Trophoblast cell (in vitro differentiated cells and primary cell): ENCODE data around the gene PHKG2.

Source experiments
- DNase-seq, 2 donors: peaks; one replicate each; pipeline ENCODE4 v3.0.0-alpha.2; 2016
- H2AFZ ChIP-seq: 2 replicates; pipeline ENCODE4 v1.6.1; 2013; ENCODE audit warnings: low read length, moderate library complexity, mild to moderate bottlenecking; ENCODE audit not compliant: insufficient read depth, poor library complexity
- H2AK5ac ChIP-seq: 2 replicates; pipeline ENCODE4 v1.6.1; 2013; ENCODE audit warnings: mild to moderate bottlenecking, low read length
- H2BK120ac ChIP-seq: 2 replicates; pipeline ENCODE4 v1.6.1; 2013; ENCODE audit warnings: low read length, mild to moderate bottlenecking, moderate library complexity; ENCODE audit not compliant: insufficient read depth, poor library complexity
- H2BK12ac ChIP-seq: 2 replicates; pipeline ENCODE4 v1.6.1; 2013; ENCODE audit warnings: mild to moderate bottlenecking, low read length, moderate library complexity
- H2BK5ac ChIP-seq: 2 replicates; pipeline ENCODE4 v1.6.1; 2013; ENCODE audit warnings: low read length, low read depth, moderate library complexity, mild to moderate bottlenecking; ENCODE audit not compliant: poor library complexity
- H3K14ac ChIP-seq: 2 replicates; pipeline ENCODE4 v1.6.1; 2013; ENCODE audit warnings: mild to moderate bottlenecking, low read length
- H3K18ac ChIP-seq: 2 replicates; pipeline ENCODE4 v1.6.1; 2013; ENCODE audit warnings: mild to moderate bottlenecking, low read length
- H3K23ac ChIP-seq: 2 replicates; pipeline ENCODE4 v1.6.1; 2013; ENCODE audit warnings: low read length
- H3K27ac ChIP-seq: 2 replicates; pipeline ENCODE4 v1.5.1; 2013; ENCODE audit warnings: low read depth, mild to moderate bottlenecking, inconsistent platforms, low read length, moderate library complexity
- H3K27me3 ChIP-seq: 2 replicates; pipeline ENCODE4 v1.6.1; 2013; ENCODE audit warnings: inconsistent platforms, mild to moderate bottlenecking, low read length, moderate library complexity; ENCODE audit not compliant: insufficient read depth
- H3K36me3 ChIP-seq, 2 experiments: 1 replicate in 1 of 2; 2 replicates in 1 of 2; pipeline ENCODE4 v1.6.1; 2013; ENCODE audit warnings: low read length in 2 of 2, mild to moderate bottlenecking in 2 of 2, moderate library complexity in 1 of 2; ENCODE audit not compliant: insufficient read depth in 2 of 2, control insufficient read depth in 1 of 2
- H3K4ac ChIP-seq: 2 replicates; pipeline ENCODE4 v1.6.1; 2013; ENCODE audit warnings: low read depth, mild to moderate bottlenecking, low read length, moderate library complexity
- H3K4me1 ChIP-seq, 2 experiments: 1 replicate in 1 of 2; 2 replicates in 1 of 2; pipeline ENCODE4 v1.6.1; 2013; ENCODE audit warnings: low read length in 2 of 2, mild to moderate bottlenecking in 2 of 2, moderate library complexity in 1 of 2; ENCODE audit not compliant: insufficient read depth in 2 of 2, control insufficient read depth in 1 of 2
- H3K4me2 ChIP-seq: 2 replicates; pipeline ENCODE4 v1.6.1; 2013; ENCODE audit warnings: inconsistent platforms, mild to moderate bottlenecking, low read length, moderate library complexity
- H3K4me3 ChIP-seq: 2 replicates; pipeline ENCODE4 v1.5.1; 2013; ENCODE audit warnings: mild to moderate bottlenecking, low read depth, low read length, inconsistent platforms
- H3K79me1 ChIP-seq: one replicate; pipeline ENCODE4 v1.6.1; 2013; ENCODE audit warnings: low read length
- H3K79me2 ChIP-seq: 2 replicates; pipeline ENCODE4 v1.6.1; 2013; ENCODE audit warnings: low read length, mild to moderate bottlenecking; ENCODE audit not compliant: control insufficient read depth, insufficient read depth, poor library complexity
- H3K9ac ChIP-seq: 2 replicates; pipeline ENCODE4 v1.6.1; 2013; ENCODE audit warnings: mild to moderate bottlenecking, low read length
- H3K9me3 ChIP-seq: 2 replicates; pipeline ENCODE4 v1.6.1; 2013; ENCODE audit warnings: low read depth, mild to moderate bottlenecking, control low read depth, inconsistent platforms, low read length; ENCODE audit not compliant: insufficient read depth
- H4K12ac ChIP-seq: 2 replicates; pipeline ENCODE4 v1.6.1; 2013; ENCODE audit warnings: low read depth, mild to moderate bottlenecking, low read length, moderate library complexity
- H4K8ac ChIP-seq: 2 replicates; pipeline ENCODE4 v1.6.1; 2013; ENCODE audit warnings: low read depth, mild to moderate bottlenecking, low read length, moderate library complexity
- H4K91ac ChIP-seq: one replicate; pipeline ENCODE4 v1.6.1; 2013; ENCODE audit warnings: low read depth, mild to moderate bottlenecking, low read length, moderate library complexity
- WGBS: extraction: QIAGEN DNeasy Blood & Tissue Kit; methylation state at CpG from one replicate; pipeline ENCODE4 v1.1.7; 2013; ENCODE audit warnings: missing lambda C conversion rate; ENCODE audit not compliant: insufficient read length, insufficient coverage; ENCODE audit errors: extremely low coverage; 5-methylcytosine and 5-hydroxymethylcytosine counted together

PHKG2 gene

GRCh38 chr16:30750876-30751465 lies 2.7 kb downstream of the PHKG2 start:
- Histone ChIP-seq H3K79me1 (peaks cover 6% of the 10 kb centered on the region), H2BK120ac (no peak overlapping the region), H3K4ac (no peak overlapping the region), H2BK12ac (no peak overlapping the region), H3K18ac (peak overlapping the region; percentile 33), H2AK5ac (no peak overlapping the region), H3K4me3 (no peak overlapping the region), H3K23ac (no peak overlapping the region), H3K27ac (no peak overlapping the region), H4K8ac (no peak overlapping the region), H3K4me2 (no peak overlapping the region), H3K9ac (no peak overlapping the region), H3K9me3 (no peaks in the 10 kb centered on the region), H4K91ac (no peak overlapping the region), H3K36me3 (peaks cover 39 to 42% of the 10 kb centered on the region in 2 experiments), H3K4me1 (peaks cover 0 to 4% of the 10 kb centered on the region in 2 experiments), H3K14ac (no peak overlapping the region), H2BK5ac (no peak overlapping the region), H3K79me2 (peaks cover 8% of the 10 kb centered on the region), H2AFZ (no peak overlapping the region), H3K27me3 (no peaks in the 10 kb centered on the region), H4K12ac (peak overlapping the region; percentile 2)
- no CpG with 5 or more reads among the region's 20 CpGs for WGBS
- DNase-seq, result no peak

GRCh38 chr16:30753596-30753995 lies 5.4 kb downstream of the PHKG2 start:
- H3K9ac ChIP-seq, result no peak overlapping the region
- H3K27ac ChIP-seq, result no peak overlapping the region
- no peak overlapping the region for H2BK120ac ChIP-seq
- H3K27me3 ChIP-seq, result no peaks in the 10 kb centered on the region
- peaks cover 2% of the 10 kb centered on the region for H3K79me1 ChIP-seq
- no peak overlapping the region for H3K18ac ChIP-seq
- H2BK12ac ChIP-seq, result no peak overlapping the region
- no CpG with 5 or more reads among the region's 4 CpGs for WGBS
- H3K4me2 ChIP-seq, result no peak overlapping the region
- H3K9me3 ChIP-seq, result no peaks in the 10 kb centered on the region
- no peaks in the 10 kb centered on the region for H3K4me1 ChIP-seq
- no peak overlapping the region for H3K4me3 ChIP-seq
- DNase-seq, result no peak
- H3K4ac ChIP-seq, result no peak overlapping the region
- H2BK5ac ChIP-seq, result no peak overlapping the region
- H4K12ac ChIP-seq, result no peak overlapping the region
- no peak overlapping the region for H3K14ac ChIP-seq
- H2AK5ac ChIP-seq, result no peak overlapping the region
- no peak overlapping the region for H4K91ac ChIP-seq
- no peak overlapping the region for H2AFZ ChIP-seq
- H3K79me2 ChIP-seq, result peaks cover 7% of the 10 kb centered on the region
- no peak overlapping the region for H3K23ac ChIP-seq
- H4K8ac ChIP-seq, result no peak overlapping the region
- peaks cover 58 to 64% of the 10 kb centered on the region in 2 experiments for H3K36me3 ChIP-seq

GRCh38 chr16:30755955-30756780 lies 7.9 kb downstream of the PHKG2 start:
- H2AK5ac ChIP-seq, result no peak overlapping the region
- WGBS, result no CpG with 5 or more reads among the region's 20 CpGs

GRCh38 chr16:30756781-30757100 lies 8.5 kb downstream of the PHKG2 start:
- Histone ChIP-seq H4K8ac (no peak overlapping the region), H2BK12ac (no peak overlapping the region), H4K91ac (no peak overlapping the region), H2AK5ac (no peak overlapping the region), H3K23ac (no peak overlapping the region), H3K18ac (no peak overlapping the region), H4K12ac (no peak overlapping the region), H2BK120ac (no peak overlapping the region), H3K9me3 (no peaks in the 10 kb centered on the region), H3K9ac (no peak overlapping the region), H2AFZ (no peak overlapping the region), H3K27ac (no peak overlapping the region), H3K4me1 (peaks cover 4 to 8% of the 10 kb centered on the region in 2 experiments), H3K79me1 (peaks cover 4% of the 10 kb centered on the region), H3K36me3 (peaks cover 59 to 67% of the 10 kb centered on the region in 2 experiments), H3K4me2 (no peak overlapping the region), H3K14ac (no peak overlapping the region), H2BK5ac (no peak overlapping the region), H3K27me3 (no peaks in the 10 kb centered on the region), H3K4me3 (no peak overlapping the region), H3K79me2 (peaks cover 3% of the 10 kb centered on the region), H3K4ac (no peak overlapping the region)
- DNase-seq, result no peak
- no CpG with 5 or more reads among the region's 13 CpGs for WGBS

More at GRCh38 chr16:30755955-30756780, 7.9 kb downstream of the PHKG2 start:
- no peak for DNase-seq
- Histone ChIP-seq H3K79me2 (no peaks in the 10 kb centered on the region), H2BK12ac (no peak overlapping the region), H2AFZ (no peak overlapping the region), H3K23ac (no peak overlapping the region), H3K79me1 (no peaks in the 10 kb centered on the region), H2BK5ac (no peak overlapping the region), H3K36me3 (peaks cover 64 to 72% of the 10 kb centered on the region in 2 experiments), H3K4me2 (no peak overlapping the region), H3K14ac (no peak overlapping the region), H2BK120ac (no peak overlapping the region), H3K4me3 (no peak overlapping the region), H3K18ac (no peak overlapping the region), H3K4ac (no peak overlapping the region), H3K27ac (no peak overlapping the region), H4K12ac (no peak overlapping the region), H4K8ac (no peak overlapping the region), H3K9ac (no peak overlapping the region), H3K4me1 (peaks cover 4 to 8% of the 10 kb centered on the region in 2 experiments), H4K91ac (no peak overlapping the region), H3K9me3 (no peaks in the 10 kb centered on the region), H3K27me3 (no peaks in the 10 kb centered on the region)
